Left lung (tissue), 10 donors: ENCODE measurements around the gene HAND2. TPM values are rescaled to one million over a fixed set of nuclear protein-coding genes. Genes with fewer than 3 reads are reported as not detected.
A peak's percentile ranks its signal among the peaks of the same experiment; 100 is the strongest.

ENCODE experiments used
- ATAC-seq: fragments of 200-7000 bp; cut with Tn5 transposase; one replicate; pipeline ENCODE4 v1.9.1; 2020; ENCODE audit warnings: moderate library complexity
- DNase-seq, 4 donors: peaks; one replicate each; pipeline ENCODE4 v3.0.0-alpha.2; 2013 to 2020
- H3K27ac ChIP-seq, 2 donors: fragments of 200-600 bp; sonication (generic) in 1 of 2; one replicate each; pipeline versions ENCODE4 v1.5.0 to v1.8.0; 2020 to 2021
- H3K27me3 ChIP-seq, 2 donors: fragments of 200-600 bp; sonication (generic) in 1 of 2; one replicate each; pipeline versions ENCODE4 v1.5.0 to v1.8.0; 2020 to 2021
- H3K36me3 ChIP-seq, 2 donors: fragments of 200-600 bp; sonication (generic) in 1 of 2; one replicate each; pipeline versions ENCODE4 v1.5.0 to v1.8.0; 2020 to 2021
- H3K4me1 ChIP-seq, 2 donors: fragments of 200-600 bp; one replicate each; pipeline ENCODE4 v1.8.0; 2021
- H3K4me3 ChIP-seq, 2 donors: fragments of 200-600 bp; sonication (generic) in 1 of 2; one replicate each; pipeline versions ENCODE4 v1.5.0 to v1.8.0; 2020 to 2021; ENCODE audit warnings: mild to moderate bottlenecking in 1 of 2
- H3K9me3 ChIP-seq, 2 donors: fragments of 200-600 bp; sonication (generic) in 1 of 2; one replicate each; pipeline versions ENCODE4 v1.5.0 to v1.8.0; 2020 to 2021
- CTCF ChIP-seq, 2 donors: fragments of 200-600 bp; sonication (generic) in 1 of 2; IDR thresholded peaks; one replicate each; pipeline versions ENCODE4 v1.5.0 to v1.8.0; 2021; ENCODE audit warnings: antibody characterized with exemption in 2 of 2
- intact Hi-C, 2 donors: fragments of 100-400 bp; cut with DNase I; formaldehyde crosslinking; loops; one replicate each; pipeline versions ENCODE4 v1.11.2 to v1.14.2; 2022
- polyA plus RNA-seq, 6 donors: library from polyadenylated mRNA; unstranded; fragments of 120-200 nt; gene quantifications; one replicate each; pipeline ENCODE4 v1.2.1, GENCODE V29; 2013; ENCODE audit not compliant: insufficient read length in 6 of 6
- total RNA-seq, 2 donors: library from RNA; stranded (reverse); fragmentation: NEBNext Ultra II Directional; extraction: Animal tissue kit (Norgen Biotek cat#: 25700); gene quantifications; one replicate each; pipeline ENCODE4 v1.2.1, GENCODE V29; 2021
- donor health status: DM: no; HTN: yes; CAD: no.
- donor health status: DM: no; HTN: no; CAD: no.

Gene HAND2
- total and polyA plus RNA-seq, 8 donors: 0.20 to 0.41 (median 0.20) TPM; not detected in 3

- Histone ChIP-seq H3K36me3 (no peaks in the 10 kb centered on the region), H3K27me3 (peaks cover 98 to 100% of the 10 kb centered on the region in 2 donors), H3K4me1 (peaks cover 7 to 24% of the 10 kb centered on the region in 2 donors), H3K4me3 (no peak overlapping the region), H3K9me3 (no peaks in the 10 kb centered on the region), H3K27ac (no peak overlapping the region)
- no peak for DNase-seq
- no peak for ATAC-seq
- intact Hi-C loops: no loop called here
- no peak for TF ChIP-seq CTCF (IDR thresholded peaks at IDR 0.05)
Observed at GRCh38 chr4:173532725-173533511, 2.9 kb upstream of the HAND2 start.

- Histone ChIP-seq H3K4me1 (peaks cover 7 to 18% of the 10 kb centered on the region in 2 donors), H3K9me3 (no peaks in the 10 kb centered on the region), H3K4me3 (no peak overlapping the region), H3K27me3 (peaks cover 98 to 100% of the 10 kb centered on the region in 2 donors), H3K27ac (no peak overlapping the region), H3K36me3 (no peaks in the 10 kb centered on the region)
- no peak for TF ChIP-seq CTCF (IDR thresholded peaks at IDR 0.05)
- intact Hi-C loops: no loop called here
- DNase-seq (peak in 1 of 4 donors; percentile 70), ATAC-seq (no peak)
Observed at GRCh38 chr4:173531086-173531965, 1.3 kb upstream of the HAND2 start.

GRCh38 chr4:173530326-173531085 is 477 bp upstream of the HAND2 start:
- Histone ChIP-seq H3K4me3 (no peak overlapping the region), H3K27me3 (peaks cover 98 to 100% of the 10 kb centered on the region in 2 donors)
- DNase-seq: no peak

More at GRCh38 chr4:173530326-173531085, 477 bp upstream of the HAND2 start:
- Histone ChIP-seq H3K9me3 (no peaks in the 10 kb centered on the region), H3K4me1 (peaks cover 7 to 18% of the 10 kb centered on the region in 2 donors), H3K27ac (no peak overlapping the region), H3K36me3 (no peaks in the 10 kb centered on the region)
- no peak for ATAC-seq
- no peak for TF ChIP-seq CTCF (IDR thresholded peaks at IDR 0.05)
- intact Hi-C loops: no loop called here
